Stimulated activated CD4-positive, alpha-beta T cell treated with anti-CD3 and anti-CD28 coated beads, Interleukin-2, amount 100 ng/mL, for 48 hours (primary cell): ENCODE measurements around the gene DNASE1L3.

Experiments used
- DNase-seq, 2 donors: peaks; one replicate each; pipeline ENCODE4 v3.0.0-alpha.2; 2020

Gene DNASE1L3

GRCh38 chr3:58198804-58199203, 12.0 kb downstream of the DNASE1L3 start:
- no peak for DNase-seq

DNA sequence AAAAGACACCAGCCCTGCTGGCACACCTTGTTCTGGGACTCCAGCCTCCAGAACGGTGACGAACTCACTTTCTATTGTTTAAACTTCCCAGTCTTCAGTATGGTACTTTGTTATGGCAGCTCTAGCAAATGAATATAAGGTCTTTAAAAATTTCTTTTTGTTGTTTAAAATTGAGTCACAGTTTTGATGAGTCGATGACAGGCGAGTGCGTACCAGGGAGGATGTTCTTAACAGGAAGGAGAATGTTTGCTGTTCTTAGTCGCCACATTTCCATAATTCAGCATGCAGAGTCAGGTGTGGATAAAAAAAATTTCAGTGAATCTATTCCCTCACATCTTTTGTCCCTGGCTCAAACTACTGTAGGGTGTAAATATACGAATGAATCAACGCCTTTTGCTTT, 12.4 kb downstream of the DNASE1L3 start:
- DNase-seq = no peak

- DNase-seq = no peak
Observed at GRCh38 chr3:58197588-58197987, 13.2 kb downstream of the DNASE1L3 start.

GRCh38 chr3:58193682-58194407, 16.9 kb downstream of the DNASE1L3 start:
- DNase-seq = no peak

DNA sequence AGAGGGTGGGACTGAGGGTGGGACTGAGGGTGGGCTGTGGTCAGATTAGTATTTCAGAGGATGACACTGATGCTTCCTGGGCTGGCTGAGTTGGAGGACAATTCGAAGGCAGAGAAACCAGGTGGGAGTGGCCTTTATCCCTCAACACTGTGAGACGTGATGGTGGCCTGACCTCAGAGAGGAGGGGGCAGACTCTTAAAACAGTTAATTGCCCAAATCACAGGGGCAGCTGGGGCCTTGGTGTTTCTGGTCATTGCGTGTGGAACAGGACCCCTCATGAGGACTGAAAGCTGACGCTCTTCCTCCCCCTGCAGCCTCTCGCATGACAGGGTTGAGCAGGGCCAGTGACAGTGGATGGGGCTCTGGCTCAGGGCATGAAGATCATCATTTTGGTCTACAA, 18.7 kb downstream of the DNASE1L3 start:
- DNase-seq = no peak

GRCh38 chr3:58191361-58191991, 19.3 kb downstream of the DNASE1L3 start:
- DNase-seq = no peak

GRCh38 chr3:58190882-58191281, 19.9 kb downstream of the DNASE1L3 start:
- no peak for DNase-seq

- no peak for DNase-seq
Observed at GRCh38 chr3:58190291-58190690, 20.5 kb downstream of the DNASE1L3 start.

GRCh38 chr3:58189691-58190090, 21.1 kb downstream of the DNASE1L3 start:
- no peak for DNase-seq

- DNase-seq = no peak
Observed at GRCh38 chr3:58188921-58189451, 21.8 kb downstream of the DNASE1L3 start.

GRCh38 chr3:58188173-58188564, 22.6 kb downstream of the DNASE1L3 start:
- DNase-seq = no peak

DNA sequence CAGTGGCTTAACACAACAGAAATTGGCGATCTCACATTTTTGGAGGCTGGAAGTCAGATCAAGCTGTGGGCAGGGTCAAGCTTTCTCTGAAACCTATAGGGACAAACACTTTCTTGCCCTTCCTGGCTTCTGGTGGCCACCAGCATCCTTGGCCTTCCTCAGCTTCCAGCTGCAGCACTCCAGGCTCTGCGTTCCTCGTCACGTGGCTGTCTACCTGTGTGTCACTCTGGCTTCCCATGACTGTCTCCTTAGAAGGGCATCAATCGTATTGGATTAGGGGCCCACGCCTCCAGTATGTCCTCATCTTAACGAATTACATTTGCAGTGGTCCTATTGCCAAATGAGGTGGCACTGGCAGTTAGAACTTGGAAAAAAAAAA, 25.8 kb downstream of the DNASE1L3 start:
- no peak for DNase-seq

- no peak for DNase-seq
Observed at GRCh38 chr3:58184309-58184981, 26.3 kb downstream of the DNASE1L3 start.

DNA sequence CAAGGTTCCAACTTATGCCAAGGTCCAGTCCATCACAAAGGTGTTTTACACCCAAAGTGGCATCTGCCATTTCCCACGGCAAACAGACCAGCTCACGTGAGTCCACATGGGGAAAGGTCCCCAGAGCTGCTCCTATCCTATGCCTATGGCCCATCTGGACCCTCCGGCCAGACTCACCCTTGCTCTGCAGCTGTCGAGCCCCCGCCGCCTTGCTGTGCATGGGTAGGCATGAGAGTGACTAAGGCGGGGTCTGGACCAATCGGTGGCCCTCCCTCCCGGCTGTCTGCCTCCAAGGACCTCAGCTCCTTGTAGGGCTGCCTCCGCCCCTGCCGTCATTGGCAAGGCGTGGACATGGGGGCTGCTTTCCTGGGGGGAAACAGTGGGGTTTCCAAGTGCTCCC, 26.9 kb downstream of the DNASE1L3 start:
- no peak for DNase-seq

DNA sequence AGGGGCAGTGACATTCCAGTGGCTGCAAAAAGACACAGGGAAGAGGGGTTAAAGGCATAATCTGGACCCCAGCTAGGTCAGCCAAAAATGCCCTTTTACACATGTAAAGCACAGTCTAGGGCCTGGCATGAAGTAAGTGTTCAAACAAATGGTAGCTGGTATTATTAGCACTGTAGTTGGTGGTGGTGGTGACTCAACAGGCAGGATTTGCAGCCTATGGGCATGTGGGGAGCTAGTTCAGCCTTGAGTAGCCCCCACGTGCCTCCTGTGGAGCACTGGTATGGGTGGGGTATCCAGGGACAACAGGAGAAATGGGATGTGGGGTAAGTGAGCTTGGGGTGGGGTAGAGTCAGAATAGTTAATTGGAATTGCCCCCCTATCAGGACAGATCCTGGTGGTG, 27.6 kb downstream of the DNASE1L3 start:
- no peak for DNase-seq

GRCh38 chr3:58180940-58181587, 29.7 kb downstream of the DNASE1L3 start:
- no peak for DNase-seq

DNA sequence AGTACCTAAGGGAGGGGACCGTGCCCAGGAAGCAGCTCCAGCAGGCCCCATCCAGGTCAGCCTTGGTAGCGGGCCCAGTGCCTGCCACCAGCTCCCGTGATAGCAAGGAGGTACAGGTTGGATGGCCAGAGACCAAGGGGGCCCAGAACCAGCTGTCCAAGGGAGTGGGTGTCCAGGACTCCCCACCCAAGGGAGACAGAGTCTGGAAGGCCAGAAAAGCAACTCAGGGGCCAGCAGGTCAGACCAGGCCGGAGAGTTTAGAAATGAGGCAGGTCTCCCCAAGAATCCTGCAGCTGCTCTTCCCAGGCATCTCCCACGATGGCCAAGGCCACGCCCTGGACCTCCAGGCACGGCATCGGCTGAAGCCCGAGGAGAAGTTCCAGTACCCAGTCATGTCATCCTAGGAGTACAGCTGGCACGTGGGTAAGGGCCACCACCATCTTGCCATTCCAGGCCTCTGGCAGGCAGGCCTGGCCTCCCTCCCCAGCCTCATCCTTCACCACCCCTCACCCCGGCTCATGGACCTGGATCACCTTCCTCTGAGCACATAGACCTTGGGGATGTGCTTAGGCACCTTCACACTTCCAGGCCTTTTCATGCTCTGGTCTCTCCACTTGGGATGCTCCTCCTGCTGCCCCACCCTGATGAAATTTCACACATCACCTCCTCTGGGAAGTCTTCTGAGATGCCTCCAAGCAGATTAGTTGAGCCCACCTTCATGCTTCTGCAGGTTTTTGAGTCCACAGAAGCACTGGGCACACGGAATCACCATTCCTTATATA, 30.5 kb downstream of the DNASE1L3 start:
- no peak for DNase-seq

- DNase-seq = no peak
Observed at GRCh38 chr3:58179235-58180098, 31.3 kb downstream of the DNASE1L3 start.

GRCh38 chr3:58178528-58179234, 32.1 kb downstream of the DNASE1L3 start:
- DNase-seq = no peak

DNA sequence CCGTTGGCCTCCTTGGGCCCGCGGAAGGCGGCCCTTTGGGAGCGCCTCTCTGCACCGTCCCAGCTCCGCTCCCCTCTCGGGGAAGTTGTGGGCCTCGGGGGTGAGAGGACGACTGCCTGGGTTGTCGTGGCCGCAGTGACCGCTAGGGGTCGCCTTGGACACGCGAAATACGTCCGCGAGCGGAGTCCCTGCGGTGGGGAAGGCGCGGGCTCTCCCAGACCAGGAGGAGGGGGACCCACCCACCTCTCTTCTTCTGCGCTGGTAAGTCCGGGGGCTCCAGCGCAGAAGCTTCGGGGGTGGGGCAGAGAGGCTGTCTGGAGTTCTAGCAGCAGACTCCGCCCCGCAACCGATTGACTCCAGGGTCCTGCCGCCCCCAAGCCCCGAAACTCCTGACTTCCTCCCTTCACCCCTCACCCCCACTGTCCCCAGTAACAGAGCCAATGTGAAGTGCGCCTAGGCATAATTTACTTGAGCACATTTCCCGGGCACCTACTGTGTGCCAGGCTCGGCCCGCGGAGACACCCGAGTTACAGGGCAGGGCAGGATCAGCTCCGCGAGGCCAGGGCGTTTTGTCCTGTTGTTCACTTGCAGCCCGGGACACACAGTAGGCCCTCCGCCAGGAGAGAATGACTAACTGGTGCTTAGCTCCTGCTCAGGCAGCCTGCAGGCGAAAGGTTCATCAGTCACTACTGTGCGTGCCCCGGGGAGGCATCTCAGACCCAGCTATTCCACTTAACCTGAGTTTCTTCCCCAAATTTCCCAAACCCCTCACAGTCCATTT, 32.8 kb downstream of the DNASE1L3 start:
- DNase-seq = peak; percentile 93 to 95
